BJ (cell line): ENCODE data around the gene LDLRAP1. TPM values are rescaled to one million over a fixed set of nuclear protein-coding genes. Genes with fewer than 3 reads are reported as not detected.
A peak's percentile ranks its signal among the peaks of the same experiment; 100 is the strongest.

Source experiments
- CTCF ChIA-PET: fragments of 350-600 bp; formaldehyde crosslinking; extraction: SDS; loops from one replicate; lab custom pipeline; 2021; ENCODE audit warnings: antibody characterized with exemption, inconsistent platforms; lab: Yijun Ruan, JAX
- POLR2A ChIA-PET: fragments of 300-600 bp; sonication (Branson Sonifier 250); formaldehyde crosslinking; extraction: SDS; loops from one replicate; lab custom pipeline; 2021; ENCODE audit warnings: antibody characterized with exemption; lab: Charles Lee
- DNase-seq: peaks from one replicate; pipeline ENCODE4 v3.0.0-alpha.2; 2011; ENCODE audit warnings: low read depth
- H3K27me3 ChIP-seq: 2 replicates; pipeline ENCODE4 v1.6.0; 2011; ENCODE audit warnings: low read length; ENCODE audit not compliant: control insufficient read depth, insufficient read depth
- H3K36me3 ChIP-seq: 2 replicates; pipeline ENCODE4 v1.5.1; 2011; ENCODE audit warnings: low read length; ENCODE audit not compliant: control insufficient read depth, insufficient read depth
- H3K4me3 ChIP-seq: 2 replicates; pipeline ENCODE4 v1.5.1; 2011; ENCODE audit warnings: low read depth, mild to moderate bottlenecking, control low read depth, low read length
- polyA plus RNA-seq: library from polyadenylated mRNA; depleted of rRNA; stranded (reverse); fragments of >200 nt; gene quantifications from 2 replicates; pipeline ENCODE4 v1.2.3, GENCODE V29; 2011
- TF ChIP-seq, protein P1 (sequence below): IDR thresholded peaks from 2 replicates; pipeline ENCODE4 v1.5.1; 2011; ENCODE audit warnings: low read depth, mild to moderate bottlenecking, control low read depth, inconsistent platforms, low read length, moderate library complexity; ENCODE audit not compliant: insufficient read depth

Gene LDLRAP1
- polyA plus RNA-seq, 1 experiment: 27.2 TPM

DNA sequence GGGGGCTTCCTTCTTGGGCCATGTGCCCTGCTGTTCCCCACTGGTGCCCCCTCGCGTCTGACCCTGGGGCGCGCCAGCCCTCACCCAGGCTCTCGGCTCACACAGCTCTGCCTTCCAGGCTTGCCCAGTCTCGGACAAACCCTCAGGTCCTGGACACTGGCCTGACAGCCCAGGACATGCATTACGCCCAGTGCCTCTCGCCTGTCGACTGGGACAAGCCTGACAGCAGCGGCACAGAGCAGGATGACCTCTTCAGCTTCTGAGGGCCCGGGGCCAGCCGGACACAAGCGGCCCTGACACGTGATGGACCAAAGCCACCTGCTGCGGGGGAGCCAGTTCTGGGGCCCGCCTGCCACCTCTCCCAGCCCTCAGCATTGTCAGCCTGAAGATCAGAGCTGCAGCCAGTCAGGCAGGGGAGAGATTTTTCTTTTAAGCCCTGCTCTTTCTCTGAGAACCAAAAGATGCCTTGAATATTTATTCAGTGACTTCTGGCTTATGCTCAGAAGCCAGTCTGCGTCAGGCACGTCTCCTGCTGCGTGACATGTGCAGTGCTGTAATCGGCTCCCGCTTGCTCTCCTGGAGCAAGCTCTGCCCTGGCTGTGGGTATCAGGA is 23.4 kb downstream of the LDLRAP1 start:
- ChIA-PET POLR2A (no interaction called here), CTCF (interaction anchor here (0.6 to 3.5 kb wide), 12 partner anchors 10 to 460 kb away, joined by 3 to 12 read pairs (median 4); partner anchors contain the start of gene LDLRAP1)

DNA sequence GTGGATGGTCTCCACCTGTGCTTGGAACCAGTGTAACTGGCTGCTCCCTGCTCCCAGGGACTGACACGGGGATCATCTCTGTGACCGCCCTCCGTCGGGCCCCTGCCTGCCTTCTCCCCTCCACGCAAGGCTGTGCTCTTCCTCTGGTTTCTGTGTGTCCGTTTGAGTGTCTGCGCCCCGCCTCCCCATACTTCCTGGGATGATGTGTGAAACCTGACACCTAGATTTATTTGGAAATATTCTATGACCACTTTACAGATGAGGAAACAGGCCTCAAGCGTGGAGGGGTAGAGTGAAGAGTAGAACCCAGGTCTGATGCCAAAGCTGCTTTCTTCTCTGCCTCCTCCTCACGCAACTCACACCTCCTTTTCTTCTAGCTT is 24.3 kb downstream of the LDLRAP1 start:
- peaks cover 7% of the 10 kb centered on the region; the same call in 1 of the 2 replicates for H3K36me3 ChIP-seq
- no peaks in the 10 kb centered on the region for H3K27me3 ChIP-seq
- ChIA-PET CTCF (interaction anchor here (0.6 to 3.5 kb wide), 5 partner anchors 11 to 228 kb away, joined by 3 to 12 read pairs (median 4); no protein-coding TSS in a partner anchor), POLR2A (interaction anchor here (0.6 kb wide), 1 partner anchor 361 kb away, joined by 3 read pairs; no protein-coding TSS in a partner anchor)
- TF ChIP-seq, protein P1, sequence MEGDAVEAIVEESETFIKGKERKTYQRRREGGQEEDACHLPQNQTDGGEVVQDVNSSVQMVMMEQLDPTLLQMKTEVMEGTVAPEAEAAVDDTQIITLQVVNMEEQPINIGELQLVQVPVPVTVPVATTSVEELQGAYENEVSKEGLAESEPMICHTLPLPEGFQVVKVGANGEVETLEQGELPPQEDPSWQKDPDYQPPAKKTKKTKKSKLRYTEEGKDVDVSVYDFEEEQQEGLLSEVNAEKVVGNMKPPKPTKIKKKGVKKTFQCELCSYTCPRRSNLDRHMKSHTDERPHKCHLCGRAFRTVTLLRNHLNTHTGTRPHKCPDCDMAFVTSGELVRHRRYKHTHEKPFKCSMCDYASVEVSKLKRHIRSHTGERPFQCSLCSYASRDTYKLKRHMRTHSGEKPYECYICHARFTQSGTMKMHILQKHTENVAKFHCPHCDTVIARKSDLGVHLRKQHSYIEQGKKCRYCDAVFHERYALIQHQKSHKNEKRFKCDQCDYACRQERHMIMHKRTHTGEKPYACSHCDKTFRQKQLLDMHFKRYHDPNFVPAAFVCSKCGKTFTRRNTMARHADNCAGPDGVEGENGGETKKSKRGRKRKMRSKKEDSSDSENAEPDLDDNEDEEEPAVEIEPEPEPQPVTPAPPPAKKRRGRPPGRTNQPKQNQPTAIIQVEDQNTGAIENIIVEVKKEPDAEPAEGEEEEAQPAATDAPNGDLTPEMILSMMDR: no peak
- DNase-seq: no peak
- H3K4me3 ChIP-seq: no peak overlapping the region

More for the DNA sequence above, 23.4 kb downstream of the LDLRAP1 start:
- peaks cover 12% of the 10 kb centered on the region for H3K36me3 ChIP-seq
- DNase-seq: peak; percentile 73
- 0 out of 2 replicates have a peak overlapping the region, but pooled peaks have one; percentile 12 for H3K4me3 ChIP-seq
- H3K27me3 ChIP-seq: no peaks in the 10 kb centered on the region
- TF ChIP-seq, protein P1: peak; percentile 38; the same call in 1 of the 2 replicates

DNA sequence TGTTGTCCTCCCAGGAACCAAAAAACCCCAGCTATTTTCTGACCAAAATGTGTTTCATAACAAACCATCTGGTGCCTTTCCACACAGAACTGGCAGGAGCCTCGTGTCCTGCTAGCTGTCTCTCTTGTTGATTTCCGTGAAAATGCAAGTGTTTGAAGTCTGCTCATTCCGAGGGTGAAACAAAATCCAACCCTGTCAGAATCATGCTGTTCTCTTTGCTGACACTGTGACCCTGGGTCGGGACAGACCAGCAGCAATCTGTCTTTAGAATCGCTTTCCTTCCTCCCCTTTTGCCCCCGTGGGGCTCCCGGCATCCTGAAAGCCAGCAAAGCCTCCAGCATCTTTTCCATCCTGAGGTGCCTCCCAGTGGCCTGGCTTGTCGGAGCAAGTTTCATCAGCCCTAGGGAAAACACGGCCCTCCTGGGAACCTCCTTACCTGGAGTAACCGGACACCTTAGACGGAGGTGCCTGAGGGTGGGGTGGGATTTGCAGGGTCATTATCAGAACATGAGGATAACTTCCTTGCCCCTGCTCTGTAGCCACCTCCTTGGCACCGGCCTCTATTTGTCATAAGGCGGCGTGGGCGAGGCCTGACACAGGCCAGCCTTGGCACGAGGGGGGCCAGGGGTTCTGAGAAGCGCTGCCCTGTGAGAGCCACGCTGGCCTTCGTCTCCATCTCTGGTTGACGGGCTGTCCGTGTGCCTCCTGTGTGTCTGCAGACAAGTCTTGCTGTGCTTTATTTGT is 24.9 kb downstream of the LDLRAP1 start:
- TF ChIP-seq, protein P1: peak; percentile 26; the same call in 1 of the 2 replicates
- H3K36me3 ChIP-seq: peaks cover 6% of the 10 kb centered on the region; the same call in 1 of the 2 replicates
- DNase-seq: peak; percentile 35
- no peak overlapping the region for H3K4me3 ChIP-seq
- ChIA-PET CTCF (interaction anchor here (1.2 to 3.5 kb wide), 3 partner anchors 9 to 15 kb away, joined by 3 to 12 read pairs (median 4); no protein-coding TSS in a partner anchor), POLR2A (interaction anchor here (0.6 kb wide), 1 partner anchor 362 kb away, joined by 3 read pairs; no protein-coding TSS in a partner anchor)
- H3K27me3 ChIP-seq: no peaks in the 10 kb centered on the region

DNA sequence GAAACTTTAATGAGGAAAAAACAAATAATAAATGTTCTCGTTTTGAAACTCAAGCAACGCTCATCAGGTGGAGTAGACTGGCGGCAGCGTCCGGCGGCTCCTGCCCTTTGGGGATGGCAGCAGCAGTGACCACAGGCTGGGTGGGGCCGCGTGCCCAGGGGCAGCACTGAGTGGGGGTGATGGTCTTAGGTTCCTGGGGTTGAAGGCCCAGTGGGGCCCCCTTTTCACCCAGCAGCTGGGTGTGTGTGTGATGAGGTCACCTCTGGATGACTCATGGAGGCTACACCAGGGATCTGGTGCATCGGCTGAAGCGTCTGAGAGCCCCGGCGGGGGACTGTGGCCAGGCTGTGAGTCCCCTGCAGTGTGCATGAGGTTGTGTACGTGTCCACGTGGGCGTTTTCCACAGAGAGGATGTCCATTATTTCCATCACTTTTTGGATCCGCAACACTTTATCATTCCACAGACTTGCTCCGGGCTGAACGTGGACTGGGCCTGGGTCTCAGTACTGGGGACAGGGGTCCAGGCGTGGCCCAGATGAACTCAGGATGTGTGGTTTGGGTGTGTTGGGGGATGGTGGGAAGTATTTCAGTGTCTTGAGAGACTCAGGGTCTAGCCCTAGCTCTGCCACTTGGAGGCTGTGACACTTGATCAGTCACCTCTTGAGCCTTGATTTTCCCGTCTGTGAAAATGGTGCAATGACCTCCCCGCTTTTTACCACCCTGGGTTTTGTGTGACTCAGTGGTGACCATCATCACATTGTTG is 25.6 kb downstream of the LDLRAP1 start:
- CTCF ChIA-PET: interaction anchor here (1.2 to 1.4 kb wide), 2 partner anchors 9 to 15 kb away, joined by 3 to 4 read pairs; no protein-coding TSS in a partner anchor
- POLR2A ChIA-PET: interaction anchor here (0.6 kb wide), 1 partner anchor 233 kb away, joined by 3 read pairs; no protein-coding TSS in a partner anchor
- Histone ChIP-seq H3K27me3 (no peaks in the 10 kb centered on the region), H3K4me3 (no peak overlapping the region), H3K36me3 (peaks cover 1% of the 10 kb centered on the region; the same call in 1 of the 2 replicates)
- DNase-seq: peak; percentile 48
- TF ChIP-seq, protein P1: no peak
